HG03457 (cell line): ENCODE measurements around the gene RPS27.
"Not testable (repeated sequence)": the region's sequence is repeated elsewhere in the genome, so short reads cannot be mapped to it uniquely, and the experiment has no call there.

Experiments
- ATAC-seq: cut with Tn5 transposase; IDR thresholded peaks from one replicate; pipeline ENCODE4 v1.9.1; 2021; ENCODE audit warnings: moderate number of reproducible peaks; ENCODE audit not compliant: unreplicated experiment

RPS27 gene

GRCh38 chr1:153985341-153985912 lies 5.1 kb upstream of the RPS27 start:
- no peak for ATAC-seq

- no peak for ATAC-seq
These were observed 4.4 kb upstream of the RPS27 start, which contains the start of gene RAB13 for GRCh38 chr1:153985941-153986761. Gene RAB13 (minus strand): TSS chr1:153986339. CDS start chr1:153986236, 103 bp downstream.

GRCh38 chr1:153987621-153988020 lies 2.9 kb upstream of the RPS27 start:
- ATAC-seq = no peak

- ATAC-seq = no peak
These were observed 629 bp downstream of the RPS27 start for GRCh38 chr1:153991151-153991630.

GRCh38 chr1:153991806-153992205 lies 1.2 kb downstream of the RPS27 start:
- no peak for ATAC-seq

GRCh38 chr1:153995202-153995601 lies 4.6 kb downstream of the RPS27 start:
- no peak for ATAC-seq

- no peak for ATAC-seq
These were observed 5.1 kb downstream of the RPS27 start for GRCh38 chr1:153995640-153996039.

GRCh38 chr1:153996882-153997281 lies 6.3 kb downstream of the RPS27 start:
- ATAC-seq = not testable (repeated sequence)

- no peak for ATAC-seq
These were observed 9.9 kb downstream of the RPS27 start for GRCh38 chr1:154000420-154000819.

GRCh38 chr1:154006136-154006535 lies 15.6 kb downstream of the RPS27 start:
- ATAC-seq = no peak

GRCh38 chr1:154012129-154012528 lies 21.6 kb downstream of the RPS27 start:
- ATAC-seq = no peak

GRCh38 chr1:154012543-154012942 lies 22.0 kb downstream of the RPS27 start:
- ATAC-seq = not testable (repeated sequence)

- no peak for ATAC-seq
These were observed 23.8 kb downstream of the RPS27 start for GRCh38 chr1:154014154-154014907.

GRCh38 chr1:154019269-154019668 lies 28.7 kb downstream of the RPS27 start:
- no peak for ATAC-seq

GRCh38 chr1:154019940-154020339 lies 29.4 kb downstream of the RPS27 start:
- no peak for ATAC-seq

GRCh38 chr1:154033697-154034096 lies 43.1 kb downstream of the RPS27 start:
- ATAC-seq = not testable (repeated sequence)
